Neural progenitor cell (in vitro differentiated cells): ENCODE data around the gene WDR72. TPM values are rescaled to one million over a fixed set of nuclear protein-coding genes. Genes with fewer than 3 reads are reported as not detected.
"Not testable (repeated sequence)": the region's sequence is repeated elsewhere in the genome, so short reads cannot be mapped to it uniquely, and the experiment has no call there.

Source experiments
- DNase-seq: peaks from one replicate; pipeline ENCODE4 v3.0.0-alpha.2; 2016; ENCODE audit warnings: low spot score
- H2AFZ ChIP-seq: fragments of 200-600 bp; sonication (generic); replicated peaks from 2 replicates; pipeline ENCODE4 v1.6.1; 2016; ENCODE audit warnings: antibody characterized with exemption
- H3F3A ChIP-seq: fragments of 200-600 bp; sonication (generic); 2 replicates; pipeline ENCODE4 v1.6.1; 2016; ENCODE audit warnings: antibody characterized with exemption, low read depth
- H3K27ac ChIP-seq: fragments of 200-600 bp; sonication (generic); 2 replicates; pipeline ENCODE4 v1.5.1; 2016; ENCODE audit warnings: mild to moderate bottlenecking
- H3K27me3 ChIP-seq: fragments of 200-600 bp; sonication (generic); 2 replicates; pipeline ENCODE4 v1.6.1; 2016; ENCODE audit warnings: mild to moderate bottlenecking, moderate library complexity
- H3K36me3 ChIP-seq: fragments of 200-600 bp; sonication (generic); 2 replicates; pipeline ENCODE4 v1.5.1; 2016
- H3K4me1 ChIP-seq: fragments of 200-600 bp; sonication (generic); 2 replicates; pipeline ENCODE4 v1.6.1; 2016; ENCODE audit warnings: mixed run types
- H3K4me2 ChIP-seq: fragments of 200-600 bp; sonication (generic); 2 replicates; pipeline ENCODE4 v1.6.1; 2016
- H3K4me3 ChIP-seq: fragments of 200-600 bp; sonication (generic); 2 replicates; pipeline ENCODE4 v1.5.1; 2016
- H3K79me2 ChIP-seq: fragments of 200-600 bp; sonication (generic); 2 replicates; pipeline ENCODE4 v1.6.1; 2016; ENCODE audit warnings: low read depth
- H3K9ac ChIP-seq: fragments of 200-600 bp; sonication (generic); 2 replicates; pipeline ENCODE4 v1.6.1; 2016
- H3K9me3 ChIP-seq: fragments of 200-600 bp; sonication (generic); 2 replicates; pipeline ENCODE4 v1.5.1; 2016; ENCODE audit warnings: low read depth
- H4K20me1 ChIP-seq: fragments of 200-600 bp; sonication (generic); 2 replicates; pipeline ENCODE4 v1.6.1; 2016; ENCODE audit warnings: low read depth
- H3K27ac Mint-ChIP-seq: 3 replicates; pipeline ENCODE4 v1.8.0; 2021; ENCODE audit warnings: mixed read lengths
- H3K27me3 Mint-ChIP-seq: 2 replicates; pipeline ENCODE4 v1.8.0; 2022; ENCODE audit warnings: low read depth, mild to moderate bottlenecking, inconsistent platforms, moderate library complexity, mixed read lengths; ENCODE audit not compliant: insufficient read depth
- H3K36me3 Mint-ChIP-seq: 3 replicates; pipeline ENCODE4 v1.8.0; 2021; ENCODE audit warnings: mixed read lengths
- H3K4me1 Mint-ChIP-seq: 3 replicates; pipeline ENCODE4 v1.8.0; 2021; ENCODE audit warnings: mixed read lengths
- H3K4me3 Mint-ChIP-seq: 3 replicates; pipeline ENCODE4 v1.8.0; 2021; ENCODE audit warnings: mild to moderate bottlenecking, moderate library complexity, mixed read lengths
- H3K9me3 Mint-ChIP-seq: 3 replicates; pipeline ENCODE4 v1.8.0; 2020; ENCODE audit warnings: mixed read lengths
- CTCF ChIP-seq: fragments of 200-600 bp; sonication (generic); IDR thresholded peaks from 2 replicates; pipeline ENCODE4 v1.5.1; 2017; ENCODE audit warnings: antibody characterized with exemption, mild to moderate bottlenecking
- EZH2 ChIP-seq: fragments of 200-600 bp; sonication (generic); IDR thresholded peaks from 2 replicates; pipeline ENCODE4 v1.6.1; 2017; ENCODE audit warnings: antibody characterized with exemption, mild to moderate bottlenecking, moderate library complexity
- EZH2phosphoT487 ChIP-seq: fragments of 200-600 bp; sonication (generic); IDR thresholded peaks from 2 replicates; pipeline ENCODE4 v1.6.1; 2017; ENCODE audit warnings: antibody characterized with exemption
- total RNA-seq: library from RNA; depleted of rRNA; stranded (reverse); fragments of >200 nt; gene quantifications from 2 replicates; pipeline ENCODE4 v1.2.3, GENCODE V29; 2015; ENCODE audit warnings: low replicate concordance

Gene WDR72
- total RNA-seq, 1 donor from 2014 or later = 4.6 TPM

GRCh38 chr15:53786401-53786800 lies 26.9 kb upstream of the WDR72 start:
- Mint-ChIP-seq H3K27me3 (no peaks in the 10 kb centered on the region), H3K4me3 (no peak overlapping the region), H3K9me3 (peaks cover 2% of the 10 kb centered on the region), H3K36me3 (no peaks in the 10 kb centered on the region), H3K4me1 (no peaks in the 10 kb centered on the region), H3K27ac (no peak overlapping the region)
- H4K20me1 ChIP-seq = no peaks in the 10 kb centered on the region
- H3K4me1 ChIP-seq = no peaks in the 10 kb centered on the region
- no peaks in the 10 kb centered on the region for H3K27me3 ChIP-seq
- H3K79me2 ChIP-seq = no peaks in the 10 kb centered on the region
- H3K4me3 ChIP-seq = no peak overlapping the region
- TF ChIP-seq CTCF = no peak
- no peak overlapping the region for H3K27ac ChIP-seq
- no peak overlapping the region for H2AFZ ChIP-seq
- DNase-seq = no peak
- H3K36me3 ChIP-seq = no peaks in the 10 kb centered on the region
- H3F3A ChIP-seq = no peaks in the 10 kb centered on the region
- H3K9me3 ChIP-seq = no peaks in the 10 kb centered on the region
- no peak overlapping the region for H3K4me2 ChIP-seq
- no peak overlapping the region for H3K9ac ChIP-seq

- not testable (repeated sequence) for H3K27me3 Mint-ChIP-seq
Measured at GRCh38 chr15:53785241-53785640, 25.8 kb upstream of the WDR72 start.

GRCh38 chr15:53762916-53763315 lies 3.5 kb upstream of the WDR72 start:
- H3K27ac ChIP-seq = no peak overlapping the region
- no peak overlapping the region for H2AFZ ChIP-seq
- no peaks in the 10 kb centered on the region for H3K79me2 ChIP-seq
- no peak for TF ChIP-seq EZH2
- TF ChIP-seq EZH2phosphoT487 = no peak
- no peak for TF ChIP-seq CTCF
- no peak overlapping the region for H3K4me2 ChIP-seq
- H3K36me3 Mint-ChIP-seq = no peaks in the 10 kb centered on the region
- peaks cover 60% of the 10 kb centered on the region for H3K27me3 ChIP-seq
- H3K4me3 ChIP-seq = no peak overlapping the region
- no peak overlapping the region for H3K27ac Mint-ChIP-seq
- H4K20me1 ChIP-seq = no peaks in the 10 kb centered on the region
- no peaks in the 10 kb centered on the region for H3K9me3 ChIP-seq
- H3K9ac ChIP-seq = no peak overlapping the region
- no peak overlapping the region for H3K4me3 Mint-ChIP-seq
- peaks cover 2% of the 10 kb centered on the region for H3F3A ChIP-seq
- DNase-seq = no peak
- H3K9me3 Mint-ChIP-seq = no peaks in the 10 kb centered on the region
- peaks cover 10% of the 10 kb centered on the region for H3K27me3 Mint-ChIP-seq
- H3K4me1 Mint-ChIP-seq = no peaks in the 10 kb centered on the region
- peaks cover 6% of the 10 kb centered on the region for H3K4me1 ChIP-seq
- H3K36me3 ChIP-seq = no peaks in the 10 kb centered on the region

More at GRCh38 chr15:53785241-53785640, 25.8 kb upstream of the WDR72 start:
- H3K9me3 Mint-ChIP-seq, H3K4me1 ChIP-seq, H3K9ac ChIP-seq, H3K27me3 ChIP-seq, H3F3A ChIP-seq, H3K9me3 ChIP-seq, H3K79me2 ChIP-seq, H3K27ac Mint-ChIP-seq, H3K36me3 Mint-ChIP-seq, H3K27ac ChIP-seq, H3K36me3 ChIP-seq, H3K4me3 Mint-ChIP-seq, DNase-seq, H3K4me1 Mint-ChIP-seq, H3K4me2 ChIP-seq, H3K4me3 ChIP-seq, H4K20me1 ChIP-seq, H2AFZ ChIP-seq: not testable (repeated sequence)

- Histone ChIP-seq H3K4me3 (no peak overlapping the region), H3K4me1 (peaks cover 6% of the 10 kb centered on the region), H3K4me2 (no peak overlapping the region), H3F3A (peaks cover 2% of the 10 kb centered on the region), H3K9me3 (no peaks in the 10 kb centered on the region), H4K20me1 (no peaks in the 10 kb centered on the region), H2AFZ (no peak overlapping the region), H3K9ac (no peak overlapping the region), H3K36me3 (no peaks in the 10 kb centered on the region), H3K27ac (no peak overlapping the region), H3K79me2 (no peaks in the 10 kb centered on the region), H3K27me3 (peaks cover 68% of the 10 kb centered on the region)
- TF ChIP-seq EZH2 = no peak
- TF ChIP-seq CTCF = no peak
- no peak for TF ChIP-seq EZH2phosphoT487
- Mint-ChIP-seq H3K27ac (no peak overlapping the region), H3K4me1 (no peaks in the 10 kb centered on the region), H3K27me3 (peaks cover 10% of the 10 kb centered on the region), H3K9me3 (no peaks in the 10 kb centered on the region), H3K36me3 (no peaks in the 10 kb centered on the region), H3K4me3 (peak overlapping the region; percentile 31)
- no peak for DNase-seq
Measured at GRCh38 chr15:53758412-53758811, 1.1 kb downstream of the WDR72 start.
